Stimulated activated CD4-positive, alpha-beta T cell treated with anti-CD3 and anti-CD28 coated beads, TNF-alpha, amount 100 ng/mL, for 1 hour (primary cell): ENCODE data around the gene ARL15.

Experiments
- DNase-seq, 3 donors: peaks; one replicate each; pipeline ENCODE4 v3.0.0-alpha.2; 2020; ENCODE audit warnings: low read depth in 3 of 3, low spot score in 1 of 3

The ARL15 gene

GRCh38 chr5:54214722-54215121, 95.7 kb downstream of the ARL15 start:
- no peak for DNase-seq

- no peak for DNase-seq
These were observed 98.0 kb downstream of the ARL15 start for GRCh38 chr5:54212331-54212730.

GRCh38 chr5:54211912-54212311, 98.5 kb downstream of the ARL15 start:
- DNase-seq, result no peak

- DNase-seq, result no peak
These were observed 102.8 kb downstream of the ARL15 start for GRCh38 chr5:54207566-54207965.

GRCh38 chr5:54206580-54207229, 103.7 kb downstream of the ARL15 start:
- no peak for DNase-seq

GRCh38 chr5:54205918-54206317, 104.5 kb downstream of the ARL15 start:
- no peak for DNase-seq

GRCh38 chr5:54205453-54205852, 104.9 kb downstream of the ARL15 start:
- DNase-seq, result no peak

GRCh38 chr5:54197018-54197417, 113.4 kb downstream of the ARL15 start:
- no peak for DNase-seq

- no peak for DNase-seq
These were observed 114.7 kb downstream of the ARL15 start for GRCh38 chr5:54195701-54196100.

- no peak for DNase-seq
These were observed 116.1 kb downstream of the ARL15 start for GRCh38 chr5:54194318-54194717.

- DNase-seq, result no peak
These were observed 122.7 kb downstream of the ARL15 start for GRCh38 chr5:54187694-54188093.

GRCh38 chr5:54186912-54187445, 123.4 kb downstream of the ARL15 start:
- no peak for DNase-seq

- DNase-seq, result no peak
These were observed 124.3 kb downstream of the ARL15 start for GRCh38 chr5:54186108-54186507.

GRCh38 chr5:54184806-54185205, 125.6 kb downstream of the ARL15 start:
- DNase-seq, result no peak

GRCh38 chr5:54180630-54181031, 129.7 kb downstream of the ARL15 start:
- DNase-seq, result no peak

GRCh38 chr5:54178991-54179390, 131.4 kb downstream of the ARL15 start:
- no peak for DNase-seq

- DNase-seq, result no peak
These were observed 132.2 kb downstream of the ARL15 start for GRCh38 chr5:54178207-54178606.

- DNase-seq, result no peak
These were observed 133.3 kb downstream of the ARL15 start for GRCh38 chr5:54177058-54177457.

GRCh38 chr5:54176066-54176830, 134.1 kb downstream of the ARL15 start:
- no peak for DNase-seq

- DNase-seq, result no peak
These were observed 137.1 kb downstream of the ARL15 start for GRCh38 chr5:54173251-54173650.

- DNase-seq, result no peak
These were observed 138.6 kb downstream of the ARL15 start for GRCh38 chr5:54171645-54172384.

- no peak for DNase-seq
These were observed 144.7 kb downstream of the ARL15 start for GRCh38 chr5:54165687-54166086.
